CD4-positive, CD25-positive, alpha-beta regulatory T cell (primary cell): ENCODE measurements around the gene ARAF. TPM values are rescaled to one million over a fixed set of nuclear protein-coding genes. Genes with fewer than 3 reads are reported as not detected.
"Not testable (repeated sequence)": the region's sequence is repeated elsewhere in the genome, so short reads cannot be mapped to it uniquely, and the experiment has no call there.

Source experiments
- ATAC-seq, 2 donors: fragments of 150-1000 bp; cut with Tn5 transposase; one replicate each; pipeline ENCODE4 v1.10.0; 2021; ENCODE audit warnings: low read depth in 2 of 2, moderate number of reproducible peaks in 2 of 2, moderate library complexity in 1 of 2
- DNase-seq, 3 donors: peaks; one replicate each; pipeline versions ENCODE4 v3.0.0 to v3.0.0-alpha.2; 2012 to 2022; ENCODE audit warnings: mixed read lengths in 1 of 3
- H3K27ac ChIP-seq: one replicate; pipeline ENCODE4 v1.7.0; 2013; ENCODE audit warnings: mild to moderate bottlenecking, low read length; ENCODE audit not compliant: insufficient read depth, poor library complexity, severe bottlenecking
- H3K27me3 ChIP-seq: one replicate; pipeline ENCODE4 v1.7.0; 2013; ENCODE audit warnings: low read length; ENCODE audit not compliant: control insufficient read depth, insufficient read depth
- H3K36me3 ChIP-seq: one replicate; pipeline ENCODE4 v1.7.0; 2013; ENCODE audit warnings: mild to moderate bottlenecking, low read length, moderate library complexity; ENCODE audit not compliant: control insufficient read depth, insufficient read depth
- H3K4me1 ChIP-seq: 2 replicates; pipeline ENCODE4 v1.7.0; 2013; ENCODE audit warnings: mild to moderate bottlenecking, low read length; ENCODE audit not compliant: insufficient read depth, control insufficient read depth, poor library complexity, severe bottlenecking
- H3K4me3 ChIP-seq: one replicate; pipeline ENCODE4 v1.7.0; 2013; ENCODE audit warnings: low read depth, mild to moderate bottlenecking, low read length, moderate library complexity
- H3K9me3 ChIP-seq, 2 experiments: 1 replicate in 1 of 2; 2 replicates in 1 of 2; pipeline ENCODE4 v1.7.0; 2013; ENCODE audit warnings: low read length in 2 of 2, mild to moderate bottlenecking in 1 of 2, moderate library complexity in 1 of 2; ENCODE audit not compliant: control insufficient read depth in 2 of 2
- H3K27ac Mint-ChIP-seq, 3 donors: one replicate each; pipeline ENCODE4 v1.8.0; 2020 to 2022; ENCODE audit warnings: mild to moderate bottlenecking in 3 of 3, mixed read lengths in 3 of 3, moderate library complexity in 2 of 3
- H3K27me3 Mint-ChIP-seq: one replicate; pipeline ENCODE4 v1.8.0; 2022; ENCODE audit warnings: mild to moderate bottlenecking, mixed read lengths
- H3K36me3 Mint-ChIP-seq: one replicate; pipeline ENCODE4 v1.8.0; 2020; ENCODE audit warnings: mixed read lengths
- H3K4me1 Mint-ChIP-seq, 4 donors: one replicate each; pipeline ENCODE4 v1.8.0; 2020 to 2022; ENCODE audit warnings: mixed read lengths in 4 of 4, mild to moderate bottlenecking in 1 of 4
- H3K4me3 Mint-ChIP-seq, 4 donors: one replicate each; pipeline ENCODE4 v1.8.0; 2020 to 2022; ENCODE audit warnings: mild to moderate bottlenecking in 4 of 4, mixed read lengths in 4 of 4, moderate library complexity in 3 of 4
- H3K9me3 Mint-ChIP-seq, 7 donors: one replicate each; pipeline ENCODE4 v1.8.0; 2020 to 2022; ENCODE audit warnings: mixed read lengths in 7 of 7, mild to moderate bottlenecking in 3 of 7, moderate library complexity in 2 of 7
- polyA plus RNA-seq, 4 donors: library from polyadenylated mRNA; unstranded; fragments of 300-500 nt; fragmentation: Illumina TruSeq; gene quantifications; one replicate each; pipeline ENCODE4 v1.2.3, GENCODE V29; 2021
- total RNA-seq: library from RNA; stranded (reverse); gene quantifications from one replicate; pipeline ENCODE4 v1.2.3, GENCODE V29; 2022

ARAF gene
- total RNA-seq (128 TPM), polyA plus RNA-seq (10 to 100 TPM; 56.4 to 68.7 (median 64.0) TPM)

GRCh38 chrX:47560934-47561658 lies at the start of gene ARAF:
Gene ARAF (plus strand): TSS chrX:47561205. CDS start chrX:47562968, 1,763 bp downstream.
- peak; percentile 89 to 92 for ATAC-seq
- peak; percentile 94 to 98 (median 97) for DNase-seq
- H3K27ac Mint-ChIP-seq: peak within 1 kb of the TSS; percentile 98 to 99 (median 99)
- H3K9me3 Mint-ChIP-seq: peaks cover 0 to 1% (median 0%) of the 10 kb centered on the region in 7 donors
- peaks cover 24% of the 10 kb centered on the region for H3K4me1 ChIP-seq
- peaks cover 10% of the 10 kb centered on the region for H3K36me3 Mint-ChIP-seq
- peak within 1 kb of the TSS; percentile 96 for H3K27ac ChIP-seq
- no peaks in the 10 kb centered on the region for H3K27me3 Mint-ChIP-seq
- H3K36me3 ChIP-seq: peaks cover 13% of the 10 kb centered on the region
- peak within 1 kb of the TSS; percentile 91 for H3K4me3 ChIP-seq
- no peaks in the 10 kb centered on the region for H3K9me3 ChIP-seq
- H3K4me1 Mint-ChIP-seq: peaks cover under 1 to 46% (median 22%) of the 10 kb centered on the region in 4 donors
- peak within 1 kb of the TSS; percentile 80 to 98 (median 93) for H3K4me3 Mint-ChIP-seq
- no peaks in the 10 kb centered on the region for H3K27me3 ChIP-seq

GRCh38 chrX:47512383-47512782 lies 48.6 kb upstream of the ARAF start:
- H3K27ac ChIP-seq, H3K4me3 ChIP-seq, H3K9me3 Mint-ChIP-seq, ATAC-seq, H3K36me3 Mint-ChIP-seq, H3K27me3 ChIP-seq, DNase-seq, H3K4me1 ChIP-seq, H3K36me3 ChIP-seq, H3K9me3 ChIP-seq, H3K27ac Mint-ChIP-seq: not testable (repeated sequence)
- Mint-ChIP-seq H3K27me3 (peaks cover 10% of the 10 kb centered on the region), H3K4me1 (peaks cover 0 to 12% (median 3%) of the 10 kb centered on the region in 4 donors), H3K4me3 (peak overlapping the region in 2 of 4 donors; percentile 11 to 44)

- not testable (repeated sequence) for H3K27me3 ChIP-seq, H3K27ac ChIP-seq, H3K36me3 Mint-ChIP-seq, H3K9me3 Mint-ChIP-seq, H3K36me3 ChIP-seq, DNase-seq, H3K4me1 ChIP-seq, H3K9me3 ChIP-seq
- Mint-ChIP-seq H3K27ac (peak overlapping the region in 1 of 3 donors; percentile 53), H3K4me1 (peaks cover 0 to 13% (median 3%) of the 10 kb centered on the region in 4 donors), H3K27me3 (peaks cover 10% of the 10 kb centered on the region), H3K4me3 (peak overlapping the region; percentile 11 to 91 (median 84))
- H3K4me3 ChIP-seq: peak overlapping the region; percentile 70
- ATAC-seq: peak; percentile 53 to 68
These were observed 47.7 kb upstream of the ARAF start for GRCh38 chrX:47513034-47513965.

- Mint-ChIP-seq H3K9me3 (peaks cover 0 to 2% (median 0%) of the 10 kb centered on the region in 7 donors), H3K27me3 (peaks cover 10% of the 10 kb centered on the region), H3K27ac (no peak overlapping the region), H3K36me3 (no peaks in the 10 kb centered on the region), H3K4me3 (peak overlapping the region in 1 of 4 donors; percentile 47), H3K4me1 (peaks cover 0 to 15% (median 3%) of the 10 kb centered on the region in 4 donors)
- H3K4me1 ChIP-seq: no peaks in the 10 kb centered on the region
- peaks cover 4% of the 10 kb centered on the region for H3K27me3 ChIP-seq
- no peaks in the 10 kb centered on the region for H3K36me3 ChIP-seq
- no peak for ATAC-seq
- H3K9me3 ChIP-seq: no peaks in the 10 kb centered on the region
- H3K4me3 ChIP-seq: no peak overlapping the region
- no peak for DNase-seq
- no peak overlapping the region for H3K27ac ChIP-seq
These were observed 46.3 kb upstream of the ARAF start for GRCh38 chrX:47514533-47515235.

- H3K27ac Mint-ChIP-seq: no peak overlapping the region
- no peak for DNase-seq
- no peaks in the 10 kb centered on the region for H3K36me3 ChIP-seq
- H3K27ac ChIP-seq: no peak overlapping the region
- peaks cover 4% of the 10 kb centered on the region for H3K27me3 ChIP-seq
- no peaks in the 10 kb centered on the region for H3K4me1 ChIP-seq
- H3K36me3 Mint-ChIP-seq: no peaks in the 10 kb centered on the region
- H3K27me3 Mint-ChIP-seq: peaks cover 10% of the 10 kb centered on the region
- H3K4me3 ChIP-seq: no peak overlapping the region
- no peak overlapping the region for H3K4me3 Mint-ChIP-seq
- H3K9me3 ChIP-seq: no peaks in the 10 kb centered on the region
- H3K4me1 Mint-ChIP-seq: peaks cover 0 to 15% (median 3%) of the 10 kb centered on the region in 4 donors
- peaks cover 0 to 2% (median 0%) of the 10 kb centered on the region in 7 donors for H3K9me3 Mint-ChIP-seq
- no peak for ATAC-seq
These were observed 44.9 kb upstream of the ARAF start for GRCh38 chrX:47515941-47516665.

GRCh38 chrX:47518144-47518543 lies 42.9 kb upstream of the ARAF start:
- Mint-ChIP-seq H3K4me3 (no peak overlapping the region), H3K36me3 (no peaks in the 10 kb centered on the region), H3K4me1 (peaks cover 0 to 10% (median 3%) of the 10 kb centered on the region in 4 donors), H3K27ac (no peak overlapping the region), H3K27me3 (peaks cover 10% of the 10 kb centered on the region), H3K9me3 (peaks cover 0 to 2% (median 0%) of the 10 kb centered on the region in 7 donors)
- Histone ChIP-seq H3K4me3 (no peak overlapping the region), H3K4me1 (no peaks in the 10 kb centered on the region), H3K36me3 (no peaks in the 10 kb centered on the region), H3K27me3 (peaks cover 4% of the 10 kb centered on the region), H3K27ac (no peak overlapping the region), H3K9me3 (peaks cover 0 to 3% of the 10 kb centered on the region in 2 experiments)
- DNase-seq (no peak), ATAC-seq (no peak)

GRCh38 chrX:47523297-47523696 lies 37.7 kb upstream of the ARAF start:
- Mint-ChIP-seq H3K4me3 (peak overlapping the region; percentile 25 to 78 (median 53)), H3K27ac (no peak overlapping the region), H3K36me3 (no peaks in the 10 kb centered on the region), H3K4me1 (peaks cover 0 to 4% (median 1%) of the 10 kb centered on the region in 4 donors), H3K9me3 (peaks cover 0 to 3% (median 0%) of the 10 kb centered on the region in 7 donors), H3K27me3 (no peaks in the 10 kb centered on the region)
- H3K27ac ChIP-seq: no peak overlapping the region
- peak; percentile 96 for ATAC-seq
- peak overlapping the region; percentile 37 for H3K4me3 ChIP-seq
- H3K9me3 ChIP-seq: peaks cover 0 to 3% of the 10 kb centered on the region in 2 experiments
- H3K4me1 ChIP-seq: peaks cover 4% of the 10 kb centered on the region
- peak; percentile 68 to 69 (median 69) for DNase-seq
- H3K27me3 ChIP-seq: no peaks in the 10 kb centered on the region
- no peaks in the 10 kb centered on the region for H3K36me3 ChIP-seq
